Measurements from ENCODE around the gene KCNA10.

The KCNA10 gene

DNA sequence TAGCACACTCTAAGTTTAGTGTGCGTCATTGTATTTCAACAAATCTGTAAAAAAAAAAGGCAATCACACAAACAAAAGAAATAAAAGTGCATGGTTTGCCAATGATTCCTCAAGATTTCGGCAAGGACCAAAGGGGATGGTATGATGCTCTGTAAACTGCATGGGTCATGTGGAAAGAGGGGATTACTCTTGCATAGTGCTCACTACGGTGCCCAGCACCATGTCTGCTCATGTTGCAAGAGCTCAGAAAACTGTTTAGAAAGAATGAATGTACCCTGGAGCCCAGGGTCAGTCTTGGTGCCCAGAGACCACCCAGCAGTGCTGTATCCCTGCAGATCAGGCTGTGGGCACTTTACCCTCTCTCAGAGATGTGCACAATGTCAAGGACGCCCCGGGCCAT lies 3.6 kb upstream of the KCNA10 start:
- Histone ChIP-seq H3K14ac (ENCODE audit: low read length in 2 of 2) (no peak overlapping the region), H3K4me1 (ENCODE audit: control insufficient read depth, insufficient read depth, low read depth, low read length) (peaks cover 2% of the 10 kb centered on the region), H3K4ac (ENCODE audit: low read depth in 1 of 2, low read length in 2 of 2) (no peak overlapping the region), H4K8ac (ENCODE audit: low read length) (no peak overlapping the region), H2BK120ac (ENCODE audit: low read depth, low read length) (no peak overlapping the region), H3K4me3 (ENCODE audit: insufficient read depth in 1 of 2, low read depth in 1 of 2, low read length in 2 of 2) (no peak overlapping the region), H3K18ac (ENCODE audit: low read depth in 1 of 2, low read length in 2 of 2) (no peak overlapping the region), H3K79me1 (replicated peaks; ENCODE audit: low read length, poor library complexity, severe bottlenecking) (no peaks in the 10 kb centered on the region), H2AK5ac (ENCODE audit: low read length, severe bottlenecking) (no peak overlapping the region), H2AFZ (ENCODE audit: low read depth, low read length) (no peak overlapping the region), H3K23ac (ENCODE audit: low read length in 2 of 2) (no peak overlapping the region), H2BK15ac (ENCODE audit: low read depth, poor library complexity, severe bottlenecking) (no peak overlapping the region), H3K9me3 (ENCODE audit: control insufficient read depth, low read length) (no peaks in the 10 kb centered on the region), H3K27me3 (ENCODE audit: control insufficient read depth in 1 of 2, insufficient read depth in 1 of 2, low read length in 2 of 2) (peaks cover 40 to 94% of the 10 kb centered on the region in 2 experiments), H3K4me2 (ENCODE audit: low read length, poor library complexity, severe bottlenecking) (no peak overlapping the region), H3K9ac (ENCODE audit: low read length) (no peak overlapping the region), H4K91ac (ENCODE audit: low read length) (no peak overlapping the region), H2BK5ac (ENCODE audit: low read depth, low read length, poor library complexity, severe bottlenecking) (no peak overlapping the region), H2BK12ac (ENCODE audit: low read length in 2 of 2) (no peak overlapping the region), H3K27ac (ENCODE audit: low read length, poor library complexity, severe bottlenecking) (no peak overlapping the region), H3K36me3 (ENCODE audit: control insufficient read depth in 1 of 2, insufficient read depth in 2 of 2, low read depth in 1 of 2, low read length in 2 of 2) (no peaks in the 10 kb centered on the region)
- no peak for DNase-seq
- WGBS: 84% methylated on average over 3 of the region's 5 CpGs

DNA sequence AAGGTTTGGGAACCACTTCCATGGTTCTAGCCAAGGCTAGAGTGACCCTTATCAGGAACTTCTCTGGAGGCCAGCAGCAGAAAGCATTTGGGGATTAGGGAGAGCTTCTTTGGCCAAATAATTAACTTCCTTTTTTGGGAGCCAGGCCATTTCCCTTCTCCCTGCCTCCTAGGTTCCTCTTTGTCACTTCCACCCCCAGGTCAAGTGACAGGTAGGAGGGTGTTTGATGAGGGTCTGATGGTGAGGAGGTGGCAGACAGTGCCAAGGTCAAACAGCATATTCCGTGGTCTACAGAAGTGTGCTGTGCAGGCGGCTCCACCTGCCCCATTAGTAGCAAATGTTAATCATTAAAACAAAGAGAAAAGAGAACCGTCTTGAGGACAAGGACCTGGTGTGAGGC lies 1.9 kb upstream of the KCNA10 start:
- H3K14ac ChIP-seq (ENCODE audit: low read length in 2 of 2): no peak overlapping the region
- H3K79me1 ChIP-seq (replicated peaks; ENCODE audit: low read length, poor library complexity, severe bottlenecking): no peaks in the 10 kb centered on the region
- no peak overlapping the region for H3K4me3 ChIP-seq (ENCODE audit: insufficient read depth in 1 of 2, low read depth in 1 of 2, low read length in 2 of 2)
- H3K18ac ChIP-seq (ENCODE audit: low read depth in 1 of 2, low read length in 2 of 2): no peak overlapping the region
- no peak overlapping the region for H2AK5ac ChIP-seq (ENCODE audit: low read length, severe bottlenecking)
- H2BK12ac ChIP-seq (ENCODE audit: low read length in 2 of 2): no peak overlapping the region
- H3K23ac ChIP-seq (ENCODE audit: low read length in 2 of 2): no peak overlapping the region
- no peak overlapping the region for H3K4ac ChIP-seq (ENCODE audit: low read depth in 1 of 2, low read length in 2 of 2)
- H2AFZ ChIP-seq (ENCODE audit: low read depth, low read length): no peak overlapping the region
- no peak overlapping the region for H4K8ac ChIP-seq (ENCODE audit: low read length)
- no peaks in the 10 kb centered on the region for H3K36me3 ChIP-seq (ENCODE audit: control insufficient read depth in 1 of 2, insufficient read depth in 2 of 2, low read depth in 1 of 2, low read length in 2 of 2)
- H2BK15ac ChIP-seq (ENCODE audit: low read depth, poor library complexity, severe bottlenecking): no peak overlapping the region
- no peak overlapping the region for H3K27ac ChIP-seq (ENCODE audit: low read length, poor library complexity, severe bottlenecking)
- DNase-seq: no peak
- peaks cover 2% of the 10 kb centered on the region for H3K4me1 ChIP-seq (ENCODE audit: control insufficient read depth, insufficient read depth, low read depth, low read length)
- H3K9me3 ChIP-seq (ENCODE audit: control insufficient read depth, low read length): no peaks in the 10 kb centered on the region
- peaks cover 33 to 82% of the 10 kb centered on the region in 2 experiments for H3K27me3 ChIP-seq (ENCODE audit: control insufficient read depth in 1 of 2, insufficient read depth in 1 of 2, low read length in 2 of 2)
- no peak overlapping the region for H2BK120ac ChIP-seq (ENCODE audit: low read depth, low read length)
- H3K4me2 ChIP-seq (ENCODE audit: low read length, poor library complexity, severe bottlenecking): no peak overlapping the region
- no peak overlapping the region for H2BK5ac ChIP-seq (ENCODE audit: low read depth, low read length, poor library complexity, severe bottlenecking)
- H3K9ac ChIP-seq (ENCODE audit: low read length): no peak overlapping the region
- no peak overlapping the region for H4K91ac ChIP-seq (ENCODE audit: low read length)
- no CpG with 5 or more reads among the region's 3 CpGs for WGBS

DNA sequence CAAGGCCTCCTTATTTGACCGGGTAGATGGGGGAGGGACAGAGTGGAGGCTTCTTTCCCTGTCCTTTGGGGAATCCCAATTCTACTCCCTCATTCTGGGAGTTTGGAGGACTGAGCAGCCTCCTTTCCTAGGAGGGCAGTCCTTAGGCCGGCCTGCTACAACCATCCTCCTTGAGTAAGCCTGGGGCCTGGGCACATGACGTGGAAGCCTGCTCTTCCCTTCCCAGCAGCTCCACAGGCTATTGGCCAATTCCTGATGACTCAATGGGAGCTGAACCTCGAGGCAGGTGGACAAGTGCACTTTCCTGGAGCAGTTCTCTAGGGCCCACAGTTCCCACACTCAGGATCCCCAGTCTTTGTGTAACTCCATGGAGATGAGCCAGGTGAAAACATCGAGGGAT lies 3.1 kb downstream of the KCNA10 start:
- no peak overlapping the region for H3K23ac ChIP-seq (ENCODE audit: low read length in 2 of 2)
- H3K14ac ChIP-seq (ENCODE audit: low read length in 2 of 2): peak overlapping the region in 1 of 2 experiments; percentile 27
- no peak overlapping the region for H2AFZ ChIP-seq (ENCODE audit: low read depth, low read length)
- H2AK5ac ChIP-seq (ENCODE audit: low read length, severe bottlenecking): no peak overlapping the region
- H3K4ac ChIP-seq (ENCODE audit: low read depth in 1 of 2, low read length in 2 of 2): no peak overlapping the region
- no peak overlapping the region for H3K9ac ChIP-seq (ENCODE audit: low read length)
- no peak overlapping the region for H4K91ac ChIP-seq (ENCODE audit: low read length)
- no peak overlapping the region for H2BK120ac ChIP-seq (ENCODE audit: low read depth, low read length)
- H2BK15ac ChIP-seq (ENCODE audit: low read depth, poor library complexity, severe bottlenecking): no peak overlapping the region
- H3K18ac ChIP-seq (ENCODE audit: low read depth in 1 of 2, low read length in 2 of 2): no peak overlapping the region
- no peaks in the 10 kb centered on the region for H3K36me3 ChIP-seq (ENCODE audit: control insufficient read depth in 1 of 2, insufficient read depth in 2 of 2, low read depth in 1 of 2, low read length in 2 of 2)
- H3K4me3 ChIP-seq (ENCODE audit: insufficient read depth in 1 of 2, low read depth in 1 of 2, low read length in 2 of 2): no peak overlapping the region
- H3K79me1 ChIP-seq (replicated peaks; ENCODE audit: low read length, poor library complexity, severe bottlenecking): no peaks in the 10 kb centered on the region
- no peak overlapping the region for H2BK5ac ChIP-seq (ENCODE audit: low read depth, low read length, poor library complexity, severe bottlenecking)
- no peak for DNase-seq
- no peak overlapping the region for H3K27ac ChIP-seq (ENCODE audit: low read length, poor library complexity, severe bottlenecking)
- H3K4me1 ChIP-seq (ENCODE audit: control insufficient read depth, insufficient read depth, low read depth, low read length): no peaks in the 10 kb centered on the region
- no peak overlapping the region for H3K4me2 ChIP-seq (ENCODE audit: low read length, poor library complexity, severe bottlenecking)
- H4K8ac ChIP-seq (ENCODE audit: low read length): no peak overlapping the region
- peaks cover 3 to 34% of the 10 kb centered on the region in 2 experiments for H3K27me3 ChIP-seq (ENCODE audit: control insufficient read depth in 1 of 2, insufficient read depth in 1 of 2, low read length in 2 of 2)
- H3K9me3 ChIP-seq (ENCODE audit: control insufficient read depth, low read length): no peaks in the 10 kb centered on the region
- WGBS: 52% methylated on average over 4 of the region's 5 CpGs
- no peak overlapping the region for H2BK12ac ChIP-seq (ENCODE audit: low read length in 2 of 2)

DNA sequence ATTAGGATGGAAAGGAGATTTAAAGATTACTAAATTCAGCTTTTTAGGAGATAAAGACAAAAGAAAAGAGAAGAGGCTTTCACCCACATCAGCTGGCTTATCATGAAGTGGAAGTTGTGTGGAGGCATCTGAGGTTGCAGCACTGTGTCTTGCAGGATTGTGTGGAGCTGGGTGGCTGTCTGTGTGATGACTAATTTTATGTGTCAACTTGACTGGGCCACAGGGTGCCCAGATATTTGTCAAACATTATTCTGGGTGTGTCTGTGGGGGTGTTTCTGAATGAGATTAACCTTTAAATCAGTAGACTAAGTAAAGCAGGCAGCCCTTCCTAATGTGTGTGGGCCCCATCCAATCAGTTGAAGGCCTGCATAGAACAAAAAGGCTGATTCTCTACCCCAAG lies 3.9 kb downstream of the KCNA10 start:
- no peaks in the 10 kb centered on the region for H3K4me1 ChIP-seq (ENCODE audit: control insufficient read depth, insufficient read depth, low read depth, low read length)
- H2BK12ac ChIP-seq (ENCODE audit: low read length in 2 of 2): no peak overlapping the region
- H3K79me1 ChIP-seq (replicated peaks; ENCODE audit: low read length, poor library complexity, severe bottlenecking): no peaks in the 10 kb centered on the region
- H3K9ac ChIP-seq (ENCODE audit: low read length): no peak overlapping the region
- H3K4ac ChIP-seq (ENCODE audit: low read depth in 1 of 2, low read length in 2 of 2): no peak overlapping the region
- H4K8ac ChIP-seq (ENCODE audit: low read length): no peak overlapping the region
- H3K4me3 ChIP-seq (ENCODE audit: insufficient read depth in 1 of 2, low read depth in 1 of 2, low read length in 2 of 2): no peak overlapping the region
- no peak overlapping the region for H3K4me2 ChIP-seq (ENCODE audit: low read length, poor library complexity, severe bottlenecking)
- H2BK120ac ChIP-seq (ENCODE audit: low read depth, low read length): no peak overlapping the region
- H2AK5ac ChIP-seq (ENCODE audit: low read length, severe bottlenecking): no peak overlapping the region
- no peak overlapping the region for H2BK5ac ChIP-seq (ENCODE audit: low read depth, low read length, poor library complexity, severe bottlenecking)
- peaks cover 3 to 33% of the 10 kb centered on the region in 2 experiments for H3K27me3 ChIP-seq (ENCODE audit: control insufficient read depth in 1 of 2, insufficient read depth in 1 of 2, low read length in 2 of 2)
- no peaks in the 10 kb centered on the region for H3K9me3 ChIP-seq (ENCODE audit: control insufficient read depth, low read length)
- no peak overlapping the region for H3K14ac ChIP-seq (ENCODE audit: low read length in 2 of 2)
- H3K36me3 ChIP-seq (ENCODE audit: control insufficient read depth in 1 of 2, insufficient read depth in 2 of 2, low read depth in 1 of 2, low read length in 2 of 2): no peaks in the 10 kb centered on the region
- no peak overlapping the region for H2AFZ ChIP-seq (ENCODE audit: low read depth, low read length)
- no peak overlapping the region for H4K91ac ChIP-seq (ENCODE audit: low read length)
- no peak for DNase-seq
- no peak overlapping the region for H2BK15ac ChIP-seq (ENCODE audit: low read depth, poor library complexity, severe bottlenecking)
- no peak overlapping the region for H3K23ac ChIP-seq (ENCODE audit: low read length in 2 of 2)
- no peak overlapping the region for H3K27ac ChIP-seq (ENCODE audit: low read length, poor library complexity, severe bottlenecking)
- H3K18ac ChIP-seq (ENCODE audit: low read depth in 1 of 2, low read length in 2 of 2): no peak overlapping the region

Measured in mesenchymal stem cell (in vitro differentiated cells and primary cell).